ENCODE measurements around the gene PHF21A.
"Not testable (repeated sequence)": the region's sequence is repeated elsewhere in the genome, so short reads cannot be mapped to it uniquely, and the experiment has no call there.

Gene PHF21A

GRCh38 chr11:45982656-45983470 is 138.4 kb downstream of the PHF21A start:
- no peak for DNase-seq (ENCODE audit: low spot score)

DNA sequence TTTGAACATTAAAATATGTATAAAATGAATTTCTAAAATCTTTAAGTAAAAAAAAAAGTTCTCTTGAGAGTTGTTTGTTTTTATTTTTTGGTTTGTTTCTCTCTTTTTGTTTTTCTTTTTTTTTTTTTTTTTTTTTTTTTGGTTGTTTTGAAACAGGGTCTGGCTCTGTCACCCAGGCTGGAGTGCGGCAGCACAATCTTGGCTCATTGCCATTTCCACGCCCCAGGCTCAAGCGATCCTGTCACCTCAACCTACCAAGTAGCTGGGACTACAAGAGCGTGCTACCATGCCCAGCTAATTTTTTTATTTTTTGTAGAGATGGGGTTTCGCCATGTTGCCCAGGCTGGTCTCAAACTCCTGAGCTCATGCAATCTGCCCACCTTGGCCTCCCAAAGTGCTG is 139.4 kb downstream of the PHF21A start:
- DNase-seq (ENCODE audit: low spot score), result not testable (repeated sequence)

GRCh38 chr11:45974806-45975205 is 146.4 kb downstream of the PHF21A start:
- DNase-seq (ENCODE audit: low spot score), result no peak

- DNase-seq (ENCODE audit: low spot score), result no peak
Measured at GRCh38 chr11:45973601-45974000, 147.7 kb downstream of the PHF21A start.

DNA sequence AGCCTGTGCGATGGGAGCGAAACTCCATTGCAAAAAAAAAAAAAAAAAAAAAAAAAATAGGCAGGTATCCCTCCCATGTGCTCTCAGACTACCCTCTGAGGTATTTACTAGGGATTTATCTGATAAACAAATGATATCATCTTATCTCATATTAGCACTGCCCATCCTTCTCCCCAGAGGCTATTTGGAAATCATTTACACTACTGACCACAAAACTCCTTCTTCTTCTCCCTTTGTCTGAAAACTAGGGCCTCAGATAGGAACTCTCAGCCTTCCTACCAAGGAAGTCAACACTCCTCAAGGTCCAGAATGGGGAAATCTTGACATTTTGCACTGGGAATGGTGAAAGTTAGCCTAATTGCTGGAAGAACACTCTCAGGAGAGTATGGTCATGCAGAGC is 152.4 kb downstream of the PHF21A start:
- no peak for DNase-seq (ENCODE audit: low spot score)

GRCh38 chr11:45967506-45967905 is 153.7 kb downstream of the PHF21A start:
- DNase-seq (ENCODE audit: low spot score), result no peak

GRCh38 chr11:45964911-45965389 is 156.3 kb downstream of the PHF21A start:
- peak; percentile 80 for DNase-seq (ENCODE audit: low spot score)

- DNase-seq (ENCODE audit: low spot score), result no peak
Measured at GRCh38 chr11:45961751-45962240, 159.5 kb downstream of the PHF21A start.

DNA sequence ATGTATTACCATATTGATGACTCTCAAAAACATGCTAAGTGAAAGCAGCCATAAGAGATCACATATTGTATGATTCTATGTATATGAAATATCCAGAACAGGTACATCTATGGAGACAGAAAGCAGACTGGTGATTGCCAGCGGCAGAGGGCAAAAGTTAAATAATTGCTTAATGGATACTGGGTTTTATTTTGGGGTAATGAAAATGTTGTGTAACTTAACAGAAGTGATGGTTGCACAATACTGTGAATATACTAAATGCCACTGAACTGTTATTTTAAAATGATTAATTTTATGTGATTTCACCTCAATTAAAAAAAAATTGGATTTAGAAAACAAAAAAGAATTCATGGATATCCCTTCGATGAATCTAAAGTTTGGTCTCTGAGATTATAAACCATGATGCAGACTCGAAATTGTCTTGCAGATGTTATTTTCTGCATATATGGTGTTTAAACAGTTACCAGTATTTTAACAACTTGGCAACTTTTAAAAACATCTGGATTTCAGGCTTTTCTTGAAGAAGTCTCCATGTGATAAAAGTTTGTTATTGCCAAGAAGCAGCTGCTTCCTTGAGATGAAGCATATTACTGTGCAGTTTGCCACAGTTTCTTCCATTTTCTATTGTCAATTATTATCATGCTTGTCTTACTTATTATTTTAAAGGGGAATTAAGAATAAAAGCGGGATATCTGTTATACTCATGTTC is 160.7 kb downstream of the PHF21A start:
- no peak for DNase-seq (ENCODE audit: low spot score)

DNA sequence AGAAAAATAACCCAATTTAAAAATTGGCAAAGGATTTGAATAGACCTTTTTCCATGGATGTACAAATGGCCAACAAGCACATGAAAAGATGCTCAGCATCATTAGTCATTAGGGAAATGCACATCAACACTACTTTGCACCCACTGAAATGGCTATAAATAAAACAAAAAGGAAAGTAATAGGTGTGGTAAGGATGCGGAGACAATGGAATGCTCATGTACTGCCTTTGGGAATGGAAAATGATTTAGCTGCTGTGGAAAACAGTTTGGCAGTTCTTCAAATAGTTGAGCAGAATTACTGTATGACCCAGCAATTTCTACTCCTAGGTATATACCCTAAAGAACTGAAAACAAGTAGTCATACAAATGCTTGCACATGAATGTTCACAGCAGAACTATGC is 161.4 kb downstream of the PHF21A start:
- DNase-seq (ENCODE audit: low spot score), result no peak

GRCh38 chr11:45949992-45950407 is 171.3 kb downstream of the PHF21A start:
- DNase-seq (ENCODE audit: low spot score), result peak; percentile 38

- peak; percentile 48 for DNase-seq (ENCODE audit: low spot score)
Measured at GRCh38 chr11:45948356-45948755, 172.9 kb downstream of the PHF21A start.

- no peak for DNase-seq (ENCODE audit: low spot score)
Measured at GRCh38 chr11:45947885-45948284, 173.4 kb downstream of the PHF21A start.

GRCh38 chr11:45945397-45945999 is 175.8 kb downstream of the PHF21A start:
- DNase-seq (ENCODE audit: low spot score), result no peak

GRCh38 chr11:45942381-45942780 is 178.9 kb downstream of the PHF21A start:
- no peak for DNase-seq (ENCODE audit: low spot score)

- no peak for DNase-seq (ENCODE audit: low spot score)
Measured at GRCh38 chr11:45941285-45941684, 180.0 kb downstream of the PHF21A start.

DNA sequence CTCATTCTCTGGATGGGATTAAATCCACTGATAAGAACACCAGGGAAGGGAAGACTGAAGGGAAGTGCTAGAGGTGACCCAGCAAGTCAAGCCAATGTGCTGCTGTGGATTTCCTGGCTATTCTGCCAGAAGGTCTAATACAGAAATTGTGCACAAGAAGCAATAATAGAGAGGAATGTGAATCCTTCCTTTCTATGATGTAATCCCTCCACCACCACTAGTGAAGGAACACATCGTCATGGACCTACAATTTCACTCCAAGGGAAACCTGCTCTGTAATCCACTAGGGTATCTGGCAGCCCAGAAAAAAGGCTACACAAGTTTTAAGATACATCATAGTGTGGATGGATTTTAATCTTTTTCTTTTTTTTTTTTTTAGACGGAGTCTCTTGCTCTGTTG is 181.4 kb downstream of the PHF21A start:
- DNase-seq (ENCODE audit: low spot score), result no peak

DNA sequence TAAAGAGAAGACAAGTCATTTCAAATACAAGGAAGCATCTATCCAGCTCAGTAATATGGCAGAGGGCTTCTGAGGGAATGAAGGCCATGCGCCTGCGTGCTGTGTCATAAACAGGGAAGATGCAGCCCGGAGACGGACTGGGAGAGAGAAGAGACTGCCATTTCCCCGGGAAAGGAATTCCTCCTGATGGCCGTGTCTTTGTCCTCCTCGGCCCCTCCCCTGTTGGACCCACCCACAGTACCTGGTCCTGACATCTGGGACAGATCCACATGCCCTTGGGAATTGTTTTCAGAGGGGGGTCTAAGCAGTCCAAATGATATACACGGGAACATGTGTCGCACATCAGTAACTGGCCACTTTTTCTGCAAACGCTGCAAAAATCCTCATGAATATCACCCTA is 183.3 kb downstream of the PHF21A start:
- no peak for DNase-seq (ENCODE audit: low spot score)

- DNase-seq (ENCODE audit: low spot score), result no peak
Measured at GRCh38 chr11:45936511-45937054, 184.7 kb downstream of the PHF21A start.

- no peak for DNase-seq (ENCODE audit: low spot score)
Measured at GRCh38 chr11:45935349-45936064, 185.7 kb downstream of the PHF21A start.

GRCh38 chr11:45934580-45935318 is 186.5 kb downstream of the PHF21A start:
- DNase-seq (ENCODE audit: low spot score), result no peak
